ENCODE measurements around the gene CACNA1C. TPM values are rescaled to one million over a fixed set of nuclear protein-coding genes. Genes with fewer than 3 reads are reported as not detected.

The CACNA1C gene
- total and polyA plus RNA-seq, 2 donors (not counting 1 experiment from before 2014, with no cell fraction given) = 0.01 to 0.02 TPM

- no peaks in the 10 kb centered on the region for H3K27me3 ChIP-seq (replicated peaks in 1 of 4; ENCODE audit: control extremely low read depth in 1 of 4, control insufficient read depth in 3 of 4, insufficient read depth in 4 of 4, low read length in 3 of 4)
- intact Hi-C loops (cut with micrococcal nuclease) = no loop called here
- H3K9ac ChIP-seq (ENCODE audit: low read length) = no peak overlapping the region
- H3K36me3 ChIP-seq (replicated peaks in 1 of 2; ENCODE audit: control extremely low read depth in 1 of 2, control insufficient read depth in 1 of 2, extremely low read depth in 1 of 2, insufficient read depth in 2 of 2, low read length in 1 of 2) = no peaks in the 10 kb centered on the region
- H3K4me1 ChIP-seq (ENCODE audit: control insufficient read depth in 2 of 2, insufficient read depth in 2 of 2, low read length in 2 of 2) = no peaks in the 10 kb centered on the region
- no peak overlapping the region for H3K4me2 ChIP-seq (replicated peaks; ENCODE audit: low read depth, low read length, poor library complexity, severe bottlenecking)
- no peak overlapping the region for H2AFZ ChIP-seq (ENCODE audit: insufficient read depth, low read depth, low read length, poor library complexity, severe bottlenecking)
- H3K27me3 Mint-ChIP-seq = no peaks in the 10 kb centered on the region
- no peak overlapping the region for H3K4me3 Mint-ChIP-seq
- DNase-seq (no peak), ATAC-seq (ENCODE audit: low read depth) (no peak)
- no peaks in the 10 kb centered on the region for H3K79me2 ChIP-seq (ENCODE audit: control insufficient read depth, insufficient read depth, low read length)
- no peak overlapping the region for H3K27ac Mint-ChIP-seq
- no peak overlapping the region for H3K4me3 ChIP-seq (ENCODE audit: control extremely low read depth in 1 of 5, extremely low read depth in 1 of 5, insufficient read depth in 1 of 5, low read depth in 2 of 5, low read length in 4 of 5)
- TF ChIP-seq EZH2 (IDR thresholded peaks at IDR 0.05; ENCODE audit: borderline replicate concordance, insufficient read depth, low read depth, low read length, poor library complexity, severe bottlenecking) = no peak
- WGBS (ENCODE audit: insufficient coverage) = 90% methylated on average over 10 of the region's 10 CpGs
- no peaks in the 10 kb centered on the region for H3K9me3 ChIP-seq (ENCODE audit: control extremely low read depth in 1 of 3, control insufficient read depth in 2 of 3, insufficient read depth in 1 of 3, low read length in 2 of 3)
- no peaks in the 10 kb centered on the region for H4K20me1 ChIP-seq (ENCODE audit: control insufficient read depth, insufficient read depth, low read length, poor library complexity, severe bottlenecking)
- no peak overlapping the region for H3K27ac ChIP-seq (ENCODE audit: low read length in 2 of 2)
- H3K9me3 Mint-ChIP-seq (ENCODE audit: insufficient read depth) = no peaks in the 10 kb centered on the region
- ChIA-PET POLR2A (no interaction called here), CTCF (no interaction called here)
- no peaks in the 10 kb centered on the region for H3K4me1 Mint-ChIP-seq
Measured at GRCh38 chr12:2488131-2488530, 435.3 kb downstream of the CACNA1C start.

DNA sequence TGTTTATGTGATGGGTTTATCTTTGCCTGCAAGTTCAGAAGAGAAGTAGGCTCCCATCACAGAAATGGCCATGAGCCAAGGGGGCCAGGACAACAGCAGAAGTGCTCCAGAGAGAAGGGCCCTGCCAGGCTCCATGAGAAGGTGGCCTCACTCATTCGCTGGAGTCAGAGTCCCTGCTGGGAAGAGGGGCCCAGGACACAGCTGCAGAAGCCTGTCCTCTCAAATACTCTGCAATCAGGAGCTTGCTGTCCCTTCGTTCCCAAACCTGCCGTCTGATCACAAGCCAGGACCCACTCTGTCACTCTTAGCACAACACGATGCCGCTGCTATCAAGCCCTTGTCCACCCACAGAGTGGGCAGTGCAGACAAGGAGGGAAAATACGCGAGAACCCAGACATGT is 435.8 kb downstream of the CACNA1C start:
- H3K27me3 Mint-ChIP-seq = no peaks in the 10 kb centered on the region
- no peak overlapping the region for H3K4me2 ChIP-seq (replicated peaks; ENCODE audit: low read depth, low read length, poor library complexity, severe bottlenecking)
- CTCF ChIA-PET = no interaction called here
- no peak overlapping the region for H3K4me3 ChIP-seq (ENCODE audit: control extremely low read depth in 1 of 5, extremely low read depth in 1 of 5, insufficient read depth in 1 of 5, low read depth in 2 of 5, low read length in 4 of 5)
- no peaks in the 10 kb centered on the region for H3K4me1 ChIP-seq (ENCODE audit: control insufficient read depth in 2 of 2, insufficient read depth in 2 of 2, low read length in 2 of 2)
- H3K27ac Mint-ChIP-seq = no peak overlapping the region
- H3K4me1 Mint-ChIP-seq = no peaks in the 10 kb centered on the region
- H3K9me3 Mint-ChIP-seq (ENCODE audit: insufficient read depth) = no peaks in the 10 kb centered on the region
- H3K27ac ChIP-seq (ENCODE audit: low read length in 2 of 2) = no peak overlapping the region
- intact Hi-C loops (cut with micrococcal nuclease) = no loop called here
- H3K27me3 ChIP-seq (replicated peaks in 1 of 4; ENCODE audit: control extremely low read depth in 1 of 4, control insufficient read depth in 3 of 4, insufficient read depth in 4 of 4, low read length in 3 of 4) = no peaks in the 10 kb centered on the region
- WGBS (ENCODE audit: insufficient coverage) = 95% methylated on average over 7 of the region's 7 CpGs
- no peaks in the 10 kb centered on the region for H3K9me3 ChIP-seq (ENCODE audit: control extremely low read depth in 1 of 3, control insufficient read depth in 2 of 3, insufficient read depth in 1 of 3, low read length in 2 of 3)
- TF ChIP-seq EZH2 (IDR thresholded peaks at IDR 0.05; ENCODE audit: borderline replicate concordance, insufficient read depth, low read depth, low read length, poor library complexity, severe bottlenecking) = no peak
- TF ChIP-seq, protein P1, sequence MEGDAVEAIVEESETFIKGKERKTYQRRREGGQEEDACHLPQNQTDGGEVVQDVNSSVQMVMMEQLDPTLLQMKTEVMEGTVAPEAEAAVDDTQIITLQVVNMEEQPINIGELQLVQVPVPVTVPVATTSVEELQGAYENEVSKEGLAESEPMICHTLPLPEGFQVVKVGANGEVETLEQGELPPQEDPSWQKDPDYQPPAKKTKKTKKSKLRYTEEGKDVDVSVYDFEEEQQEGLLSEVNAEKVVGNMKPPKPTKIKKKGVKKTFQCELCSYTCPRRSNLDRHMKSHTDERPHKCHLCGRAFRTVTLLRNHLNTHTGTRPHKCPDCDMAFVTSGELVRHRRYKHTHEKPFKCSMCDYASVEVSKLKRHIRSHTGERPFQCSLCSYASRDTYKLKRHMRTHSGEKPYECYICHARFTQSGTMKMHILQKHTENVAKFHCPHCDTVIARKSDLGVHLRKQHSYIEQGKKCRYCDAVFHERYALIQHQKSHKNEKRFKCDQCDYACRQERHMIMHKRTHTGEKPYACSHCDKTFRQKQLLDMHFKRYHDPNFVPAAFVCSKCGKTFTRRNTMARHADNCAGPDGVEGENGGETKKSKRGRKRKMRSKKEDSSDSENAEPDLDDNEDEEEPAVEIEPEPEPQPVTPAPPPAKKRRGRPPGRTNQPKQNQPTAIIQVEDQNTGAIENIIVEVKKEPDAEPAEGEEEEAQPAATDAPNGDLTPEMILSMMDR (IDR thresholded peaks at IDR 0.05) = no peak
- H3K4me3 Mint-ChIP-seq = no peak overlapping the region
- H3K9ac ChIP-seq (ENCODE audit: low read length) = no peak overlapping the region
- H2AFZ ChIP-seq (ENCODE audit: insufficient read depth, low read depth, low read length, poor library complexity, severe bottlenecking) = no peak overlapping the region
- POLR2A ChIA-PET = no interaction called here
- no peaks in the 10 kb centered on the region for H3K79me2 ChIP-seq (ENCODE audit: control insufficient read depth, insufficient read depth, low read length)
- ATAC-seq (ENCODE audit: low read depth) (no peak), DNase-seq (no peak)
- no peaks in the 10 kb centered on the region for H4K20me1 ChIP-seq (ENCODE audit: control insufficient read depth, insufficient read depth, low read length, poor library complexity, severe bottlenecking)
- no peaks in the 10 kb centered on the region for H3K36me3 ChIP-seq (replicated peaks in 1 of 2; ENCODE audit: control extremely low read depth in 1 of 2, control insufficient read depth in 1 of 2, extremely low read depth in 1 of 2, insufficient read depth in 2 of 2, low read length in 1 of 2)

Data from B cell (primary cell).